Peyer's patch (tissue), 4 donors: ENCODE results near the gene DVL3. TPM values are rescaled to one million over a fixed set of nuclear protein-coding genes. Genes with fewer than 3 reads are reported as not detected.

Source experiments
- DNase-seq, 3 donors: peaks; one replicate each; pipeline ENCODE4 v3.0.0-alpha.2; 2017 to 2019
- H3K27ac ChIP-seq, 4 donors: fragments of 200-600 bp; sonication (generic); one replicate each; pipeline ENCODE4 v1.5.1; 2016 to 2019
- H3K27me3 ChIP-seq, 2 donors: fragments of 200-600 bp; sonication (generic); one replicate each; pipeline ENCODE4 v1.5.1; 2019
- H3K36me3 ChIP-seq, 3 donors: fragments of 200-600 bp; sonication (generic); one replicate each; pipeline ENCODE4 v1.5.1; 2016 to 2019
- H3K4me1 ChIP-seq, 4 donors: fragments of 200-600 bp; sonication (generic); one replicate each; pipeline ENCODE4 v1.5.1; 2016 to 2019
- H3K4me3 ChIP-seq, 4 donors: fragments of 200-600 bp; sonication (generic); 1 replicate in 3 of 4; 2 replicates in 1 of 4; pipeline ENCODE4 v1.5.1; 2016 to 2019; ENCODE audit warnings: mild to moderate bottlenecking in 1 of 4
- H3K9me3 ChIP-seq, 4 donors: fragments of 200-600 bp; sonication (generic); one replicate each; pipeline ENCODE4 v1.5.1; 2016 to 2019; ENCODE audit warnings: mild to moderate bottlenecking in 1 of 4
- CTCF ChIP-seq, 6 experiments: fragments of 450-650 bp in 4 of 6; fragments of 200-600 bp in 2 of 6; sonication (generic) in 1 of 6; IDR thresholded peaks; one replicate each; pipeline ENCODE4 v1.5.1; 2017 to 2019; ENCODE audit warnings: antibody characterized with exemption in 6 of 6, mild to moderate bottlenecking in 3 of 6, moderate library complexity in 1 of 6
- POLR2A ChIP-seq, 2 donors: fragments of 450-650 bp; IDR thresholded peaks; one replicate each; pipeline ENCODE4 v1.5.1; 2017; ENCODE audit warnings: antibody characterized with exemption in 2 of 2, mild to moderate bottlenecking in 2 of 2, moderate library complexity in 2 of 2
- total RNA-seq, 4 donors: library from RNA; depleted of rRNA; stranded (reverse); fragments of >200 nt; gene quantifications; one replicate each; pipeline ENCODE4 v1.1.0, GENCODE V29; 2016

DVL3 gene
- total RNA-seq, 4 donors from 2014 or later = 65.3 to 90.6 (median 76.7) TPM

- Histone ChIP-seq H3K27me3 (no peaks in the 10 kb centered on the region), H3K36me3 (no peaks in the 10 kb centered on the region), H3K4me1 (no peaks in the 10 kb centered on the region), H3K4me3 (no peak overlapping the region), H3K27ac (no peak overlapping the region), H3K9me3 (no peaks in the 10 kb centered on the region)
- TF ChIP-seq CTCF (IDR thresholded peaks at IDR 0.05) = no peak
- no peak for TF ChIP-seq POLR2A (IDR thresholded peaks at IDR 0.05)
- DNase-seq = no peak
Observed at GRCh38 chr3:184218814-184219213, 63.6 kb downstream of the DVL3 start.

- Histone ChIP-seq H3K27me3 (no peaks in the 10 kb centered on the region), H3K27ac (no peak overlapping the region), H3K4me3 (no peak overlapping the region), H3K9me3 (no peaks in the 10 kb centered on the region), H3K4me1 (no peaks in the 10 kb centered on the region), H3K36me3 (no peaks in the 10 kb centered on the region)
- TF ChIP-seq CTCF (IDR thresholded peaks at IDR 0.05) (no peak), POLR2A (IDR thresholded peaks at IDR 0.05) (no peak)
- no peak for DNase-seq
Observed at GRCh38 chr3:184222521-184222920, 67.3 kb downstream of the DVL3 start.

Other genes with a start within 250 kb of the DVL3 start
- 10 to 100 TPM; 54.0 to 95.7 (median 82.1) TPM for gene ABCC5, start 137.5 kb upstream of the DVL3 start, total RNA-seq
- gene HTR3D, start 123.6 kb upstream of the DVL3 start, total RNA-seq = not detected
- not detected for gene HTR3C, start 102.3 kb upstream of the DVL3 start, total RNA-seq
- 1 to 10 TPM in 1 of 4 donors, not detected in 3; 1.2 TPM for gene HTR3E, start 58.3 kb upstream of the DVL3 start, total RNA-seq
- gene EIF2B5, start 20.0 kb upstream of the DVL3 start, total RNA-seq = 10 to 100 TPM; 24.7 to 67.7 (median 41.6) TPM
- gene AP2M1, start 19.5 kb downstream of the DVL3 start, total RNA-seq = 100 to 1,000 TPM; 150 to 200 (median 195) TPM
- 100 to 1,000 TPM in 3 of 4 donors, 10 to 100 TPM in 1; 94.7 to 136 (median 125) TPM for gene ABCF3, start 30.8 kb downstream of the DVL3 start, total RNA-seq
- gene VWA5B2, start 74.2 kb downstream of the DVL3 start, total RNA-seq = 1 to 10 TPM in 3 of 4 donors, under 1 TPM in 1; 0.83 to 9.1 (median 6.9) TPM
- 10 to 100 TPM; 19.0 to 63.6 (median 56.8) TPM for gene ALG3, start 93.6 kb downstream of the DVL3 start, total RNA-seq
- 1 to 10 TPM; 1.7 to 9.8 (median 5.7) TPM for gene EEF1AKMT4, start 94.3 kb downstream of the DVL3 start, total RNA-seq
- gene CAMK2N2, start 106.2 kb downstream of the DVL3 start, total RNA-seq = not detected
- gene ECE2, start 120.6 kb downstream of the DVL3 start, total RNA-seq = not detected
- gene PSMD2, start 143.9 kb downstream of the DVL3 start, total RNA-seq = 100 to 1,000 TPM; 140 to 198 (median 155) TPM
- gene EIF4G1, start 159.2 kb downstream of the DVL3 start, total RNA-seq = 100 to 1,000 TPM; 209 to 295 (median 244) TPM
- gene FAM131A, start 182.2 kb downstream of the DVL3 start, total RNA-seq = 10 to 100 TPM in 3 of 4 donors, 1 to 10 TPM in 1; 5.8 to 47.9 (median 19.6) TPM
- 10 to 100 TPM; 11.6 to 87.8 (median 63.8) TPM for gene CLCN2, start 206.2 kb downstream of the DVL3 start, total RNA-seq
- 100 to 1,000 TPM in 3 of 4 donors, 10 to 100 TPM in 1; 90.8 to 307 (median 239) TPM for gene POLR2H, start 206.3 kb downstream of the DVL3 start, total RNA-seq
- 1 to 10 TPM in 1 of 4 donors, under 1 TPM in 1, not detected in 2; 0.54 to 2.5 TPM for gene THPO, start 222.8 kb downstream of the DVL3 start, total RNA-seq
- gene CHRD, start 224.7 kb downstream of the DVL3 start, total RNA-seq = 10 to 100 TPM in 1 of 4 donors, 1 to 10 TPM in 2, under 1 TPM in 1; 0.53 to 17.3 (median 4.4) TPM